ENCODE data around the gene ZNF844.
"Not testable (repeated sequence)": the region's sequence is repeated elsewhere in the genome, so short reads cannot be mapped to it uniquely, and the experiment has no call there.

- TF ChIP-seq, protein P1, sequence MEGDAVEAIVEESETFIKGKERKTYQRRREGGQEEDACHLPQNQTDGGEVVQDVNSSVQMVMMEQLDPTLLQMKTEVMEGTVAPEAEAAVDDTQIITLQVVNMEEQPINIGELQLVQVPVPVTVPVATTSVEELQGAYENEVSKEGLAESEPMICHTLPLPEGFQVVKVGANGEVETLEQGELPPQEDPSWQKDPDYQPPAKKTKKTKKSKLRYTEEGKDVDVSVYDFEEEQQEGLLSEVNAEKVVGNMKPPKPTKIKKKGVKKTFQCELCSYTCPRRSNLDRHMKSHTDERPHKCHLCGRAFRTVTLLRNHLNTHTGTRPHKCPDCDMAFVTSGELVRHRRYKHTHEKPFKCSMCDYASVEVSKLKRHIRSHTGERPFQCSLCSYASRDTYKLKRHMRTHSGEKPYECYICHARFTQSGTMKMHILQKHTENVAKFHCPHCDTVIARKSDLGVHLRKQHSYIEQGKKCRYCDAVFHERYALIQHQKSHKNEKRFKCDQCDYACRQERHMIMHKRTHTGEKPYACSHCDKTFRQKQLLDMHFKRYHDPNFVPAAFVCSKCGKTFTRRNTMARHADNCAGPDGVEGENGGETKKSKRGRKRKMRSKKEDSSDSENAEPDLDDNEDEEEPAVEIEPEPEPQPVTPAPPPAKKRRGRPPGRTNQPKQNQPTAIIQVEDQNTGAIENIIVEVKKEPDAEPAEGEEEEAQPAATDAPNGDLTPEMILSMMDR (optimal IDR thresholded peaks at IDR 0.05 in 1 of 3, IDR thresholded peaks at IDR 0.05 in 1 of 3, conservative IDR thresholded peaks at IDR 0.05 in 1 of 3; ENCODE audit: extremely low read depth in 1 of 3, insufficient read depth in 2 of 3, low read length in 3 of 3) = not testable (repeated sequence)
- TF ChIP-seq EZH2 (IDR thresholded peaks at IDR 0.05; ENCODE audit: low read length) = not testable (repeated sequence)
These were observed 11.8 kb downstream of the ZNF844 start for GRCh38 chr19:12076331-12076730.
